GM21786 (cell line): ENCODE results near the gene ADRB1.
A peak's percentile ranks its signal among the peaks of the same experiment; 100 is the strongest.

Experiments
- ATAC-seq: cut with Tn5 transposase; IDR thresholded peaks from one replicate; pipeline ENCODE4 v1.9.1; 2021; ENCODE audit not compliant: unreplicated experiment

ADRB1 gene

GRCh38 chr10:114025611-114026130 lies 18.0 kb upstream of the ADRB1 start:
- ATAC-seq, result no peak

DNA sequence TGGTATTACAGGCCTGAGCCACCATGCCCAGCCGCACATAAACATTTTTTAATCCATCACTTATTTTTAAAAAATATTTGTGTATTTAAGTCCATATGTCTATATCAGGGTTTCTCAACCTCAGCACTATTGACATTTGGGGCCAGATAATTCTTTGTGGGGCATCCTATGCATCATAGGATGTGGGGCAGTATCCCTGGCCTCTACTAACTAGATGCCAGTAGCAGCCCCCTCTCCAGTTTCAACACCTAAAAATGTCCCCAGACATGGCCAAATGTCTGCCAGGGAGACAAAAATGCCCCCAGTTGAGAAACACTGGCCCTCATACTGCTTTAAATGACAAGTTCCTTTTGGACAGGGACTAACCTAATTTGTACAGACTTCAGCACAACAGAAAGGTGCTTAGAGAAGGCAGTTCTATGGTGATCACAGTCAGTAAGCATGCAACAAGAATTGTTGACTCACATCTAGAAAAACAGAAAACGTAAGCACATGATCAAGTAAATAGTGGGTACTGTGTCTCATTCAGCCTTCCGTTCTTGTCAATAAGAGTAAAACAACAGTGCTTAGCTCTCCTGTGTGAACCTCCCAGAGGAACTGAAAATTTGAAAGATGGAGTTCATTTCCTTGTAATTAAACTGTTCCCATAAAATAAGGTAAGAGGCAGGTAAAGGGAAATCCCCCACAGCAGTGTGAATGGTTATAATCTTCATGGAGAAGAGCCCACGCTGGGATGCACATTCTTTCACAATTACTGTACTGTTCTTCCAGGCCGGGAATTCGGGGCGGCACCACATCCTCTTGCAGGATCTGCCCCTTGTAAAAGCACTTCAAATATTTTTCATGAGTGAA lies 17.3 kb upstream of the ADRB1 start:
- peak; percentile 36 for ATAC-seq

- ATAC-seq, result no peak
Observed at GRCh38 chr10:114027041-114027394, 16.6 kb upstream of the ADRB1 start.

DNA sequence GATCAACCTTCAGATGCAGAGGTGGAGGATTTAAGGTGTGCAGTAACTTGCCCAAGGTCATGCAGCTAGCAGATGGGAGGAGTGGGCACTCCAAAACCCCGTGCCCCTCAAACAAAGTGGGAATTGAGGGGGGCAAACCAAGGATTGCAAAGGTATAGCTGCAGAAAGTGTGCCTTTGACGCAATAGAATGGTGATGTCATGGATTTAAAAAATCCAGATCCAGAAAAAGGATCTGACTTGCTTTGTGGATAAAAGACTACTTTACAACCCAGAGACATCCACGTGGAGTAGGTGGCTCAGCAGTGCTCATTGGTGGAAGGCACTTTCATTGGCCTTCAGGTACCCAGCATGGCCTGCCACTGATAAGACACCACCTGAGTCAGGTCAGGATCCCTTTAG lies 15.7 kb upstream of the ADRB1 start:
- no peak for ATAC-seq

DNA sequence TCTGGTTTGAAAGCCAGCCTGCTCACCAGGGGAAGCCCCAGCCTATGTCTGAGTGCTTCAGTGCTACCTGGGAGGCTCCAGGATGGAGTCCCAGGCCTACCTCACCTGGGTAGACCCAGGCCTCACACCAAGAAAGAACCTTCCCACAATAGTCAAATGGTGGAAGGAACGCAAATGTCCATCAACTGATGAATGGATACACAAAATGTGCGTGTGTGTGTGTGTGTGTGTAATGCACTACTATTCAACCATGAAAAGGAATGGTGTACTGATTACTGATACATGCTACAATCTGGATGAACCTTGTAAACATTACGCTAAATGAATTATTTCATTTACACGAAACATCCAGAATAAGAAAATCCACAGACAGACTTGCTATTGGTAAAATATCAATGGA lies 15.2 kb upstream of the ADRB1 start:
- ATAC-seq, result no peak

DNA sequence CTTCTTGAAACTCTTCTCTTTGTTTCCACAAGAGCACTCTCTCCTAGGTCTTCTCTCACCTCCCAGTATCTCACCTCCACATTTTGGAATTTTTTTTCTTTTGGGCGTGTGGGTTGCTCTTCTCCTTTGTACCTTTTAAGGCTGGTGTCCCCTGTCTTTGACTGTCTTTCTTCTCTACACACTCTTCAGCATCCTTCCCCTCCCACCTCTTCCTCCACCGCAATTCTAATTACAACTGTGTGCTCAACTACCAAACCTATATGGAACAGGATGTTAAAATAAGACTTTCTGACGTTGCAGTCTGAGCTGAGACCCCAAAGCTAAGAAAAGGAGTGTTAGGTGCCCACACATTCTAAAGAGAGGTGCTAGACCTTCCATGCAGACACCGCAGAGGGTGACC lies 14.0 kb upstream of the ADRB1 start:
- no peak for ATAC-seq

DNA sequence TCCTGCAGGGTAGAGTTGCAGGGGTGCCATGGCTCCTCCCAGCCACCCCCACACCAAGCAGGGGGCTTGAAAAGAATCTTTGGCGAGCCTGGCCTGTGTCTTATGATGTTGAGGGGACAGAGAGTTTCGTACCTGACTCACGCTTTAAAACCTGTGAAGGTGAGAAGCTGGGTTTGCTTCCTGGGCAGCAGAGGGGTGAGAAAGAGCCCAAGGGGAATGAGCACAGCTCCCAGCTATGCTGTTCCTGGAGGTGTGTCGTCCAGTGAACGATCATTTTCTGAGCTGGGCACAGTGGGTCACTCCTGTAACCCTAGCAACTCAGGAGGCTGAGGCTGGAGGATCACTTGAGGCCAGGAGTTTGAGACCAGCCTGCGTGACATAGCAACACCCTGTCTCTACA lies 13.5 kb upstream of the ADRB1 start:
- no peak for ATAC-seq

DNA sequence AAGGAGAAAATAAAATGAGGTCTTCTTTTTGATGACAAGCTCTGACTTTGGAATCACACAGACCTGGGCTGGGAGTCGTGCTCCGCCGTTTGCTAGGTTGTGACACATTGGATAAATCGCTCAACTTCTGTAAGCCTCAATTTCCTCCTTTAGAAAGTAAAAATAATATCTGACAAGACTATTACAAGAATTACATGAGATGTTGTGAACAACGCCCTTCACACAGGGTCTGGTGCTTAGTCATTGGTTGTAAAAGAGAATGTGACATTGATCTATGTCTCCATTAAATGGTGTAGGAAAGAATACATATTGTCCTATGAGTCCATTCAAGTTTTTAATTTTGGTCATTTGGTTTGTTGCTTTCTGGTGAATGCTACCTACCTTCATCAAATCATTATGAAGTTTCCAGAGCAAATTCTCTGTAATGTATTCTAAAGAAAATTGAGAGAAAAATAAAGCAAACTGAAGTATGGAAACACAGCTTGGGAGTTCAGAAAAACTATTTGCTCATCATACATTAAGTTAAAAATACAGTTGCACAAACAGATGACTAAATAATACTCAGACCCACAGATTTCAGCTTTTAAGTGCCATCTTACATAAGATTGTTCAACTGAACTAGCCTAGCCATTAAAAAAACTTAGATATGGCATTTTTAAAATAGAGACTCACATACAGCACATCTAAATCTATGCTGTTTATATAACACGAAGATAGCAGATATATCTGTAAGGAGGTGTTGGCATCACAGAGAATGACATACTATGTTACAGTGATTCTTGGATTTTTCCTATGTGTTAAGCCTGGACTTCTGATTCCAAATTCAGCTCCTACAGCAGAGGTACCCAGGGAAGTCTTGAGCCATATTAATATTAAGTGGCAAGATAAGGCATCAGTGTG lies 12.3 kb upstream of the ADRB1 start:
- no peak for ATAC-seq

DNA sequence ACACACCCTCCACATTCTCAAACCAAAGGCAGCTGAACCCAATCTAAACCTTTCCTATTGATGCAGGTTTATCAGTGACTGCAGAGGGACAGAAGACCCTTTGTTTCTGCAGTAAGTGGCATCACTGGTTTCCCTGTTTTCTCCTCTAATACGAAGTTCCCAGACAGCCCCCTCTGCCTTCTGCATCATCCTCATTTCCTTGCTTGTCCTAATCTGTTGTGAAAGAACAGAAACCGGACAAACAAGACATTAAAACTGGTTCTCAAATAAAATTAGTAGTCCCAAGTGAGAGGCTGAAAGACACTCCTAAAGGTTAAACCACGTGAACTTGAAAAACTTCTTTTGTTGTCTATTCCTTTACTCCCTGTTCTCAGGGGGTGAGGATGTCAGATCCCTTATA lies 10.1 kb upstream of the ADRB1 start:
- no peak for ATAC-seq

DNA sequence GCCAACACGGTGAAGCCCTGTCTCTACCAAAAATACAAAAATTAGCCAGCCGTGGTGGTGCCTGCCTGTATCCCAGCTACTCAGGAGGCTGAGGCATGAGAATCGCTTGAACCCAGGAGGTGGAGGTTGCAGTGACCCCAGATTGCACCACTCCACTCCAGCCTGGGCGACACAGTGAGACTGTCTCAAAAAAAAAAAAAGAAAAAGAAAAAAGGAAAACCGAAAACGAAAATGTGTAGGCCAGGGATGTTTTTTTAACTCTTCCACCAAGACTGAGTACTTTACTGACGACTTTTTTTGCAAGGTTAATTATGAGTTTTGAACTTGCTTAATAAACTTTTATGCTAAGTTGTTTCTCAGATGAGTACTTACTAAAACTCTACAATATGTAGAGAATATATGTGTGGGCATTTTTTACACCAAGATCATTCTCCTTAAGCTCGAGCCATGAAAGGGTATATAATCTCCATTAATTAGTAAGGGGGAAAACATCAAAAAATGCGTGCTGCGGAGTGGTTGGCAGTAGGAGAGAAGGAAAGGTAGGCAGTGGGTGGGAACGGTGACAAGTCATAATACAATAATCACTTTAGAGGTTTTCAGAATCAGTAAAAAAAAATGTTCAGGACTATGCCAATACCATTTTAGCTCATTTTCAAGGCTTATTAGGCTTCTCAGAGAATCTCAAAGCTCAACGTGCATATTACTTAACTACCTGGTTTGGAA lies 8.6 kb upstream of the ADRB1 start:
- no peak for ATAC-seq

- ATAC-seq, result no peak
Observed at GRCh38 chr10:114035791-114036190, 7.9 kb upstream of the ADRB1 start.

- no peak for ATAC-seq
Observed at GRCh38 chr10:114038819-114039218, 4.8 kb upstream of the ADRB1 start.

DNA sequence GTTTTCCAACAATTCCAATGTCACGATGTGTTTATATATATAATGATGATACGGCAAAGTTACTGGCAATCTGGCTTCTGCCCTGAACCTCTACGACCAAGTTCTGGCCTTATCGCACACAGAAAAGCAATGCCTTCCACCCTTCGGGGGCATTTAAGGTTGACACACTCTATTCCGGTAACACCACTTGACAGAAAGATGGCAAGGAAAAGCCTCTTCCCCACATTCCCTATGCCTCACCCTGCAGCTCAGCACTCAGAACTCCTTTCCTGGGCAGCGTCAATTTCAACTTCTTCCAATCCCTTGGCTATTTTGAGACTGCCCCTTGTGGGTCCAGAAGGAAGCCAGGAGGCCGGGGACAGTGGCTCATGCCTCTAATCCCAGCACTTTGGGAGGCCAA lies 2.5 kb upstream of the ADRB1 start:
- ATAC-seq, result no peak

DNA sequence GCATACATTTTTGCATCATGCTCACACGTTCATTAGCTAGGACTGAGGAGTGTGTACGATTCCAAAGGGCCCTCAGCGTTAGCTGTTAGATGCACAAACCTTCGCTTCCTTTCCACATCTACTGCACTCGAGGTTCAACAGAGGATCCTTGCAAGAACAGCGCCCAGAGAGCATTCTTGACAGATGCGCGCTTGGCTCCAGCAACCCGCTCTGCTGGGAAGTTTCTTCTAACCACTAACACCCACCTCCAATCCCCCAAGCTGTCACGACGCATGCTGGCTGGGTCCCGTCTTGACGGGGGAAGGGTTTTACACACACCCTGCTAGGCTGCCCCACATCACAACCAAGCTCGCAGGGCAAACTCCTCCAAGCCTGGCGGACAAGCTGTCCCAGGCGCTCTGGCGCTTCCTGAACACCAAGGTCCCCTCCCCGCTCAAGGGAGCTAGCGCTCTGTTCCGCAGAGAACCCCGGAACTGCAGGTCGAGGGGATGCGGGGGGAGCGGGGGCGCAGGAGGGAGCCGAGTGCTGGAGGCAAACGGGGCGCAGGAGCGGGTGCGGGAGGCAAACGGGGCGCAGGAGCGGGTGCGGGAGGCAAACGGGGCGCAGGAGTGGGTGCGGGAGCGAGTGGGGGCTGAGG lies 653 bp upstream of the ADRB1 start:
- peak; percentile 42 for ATAC-seq

DNA sequence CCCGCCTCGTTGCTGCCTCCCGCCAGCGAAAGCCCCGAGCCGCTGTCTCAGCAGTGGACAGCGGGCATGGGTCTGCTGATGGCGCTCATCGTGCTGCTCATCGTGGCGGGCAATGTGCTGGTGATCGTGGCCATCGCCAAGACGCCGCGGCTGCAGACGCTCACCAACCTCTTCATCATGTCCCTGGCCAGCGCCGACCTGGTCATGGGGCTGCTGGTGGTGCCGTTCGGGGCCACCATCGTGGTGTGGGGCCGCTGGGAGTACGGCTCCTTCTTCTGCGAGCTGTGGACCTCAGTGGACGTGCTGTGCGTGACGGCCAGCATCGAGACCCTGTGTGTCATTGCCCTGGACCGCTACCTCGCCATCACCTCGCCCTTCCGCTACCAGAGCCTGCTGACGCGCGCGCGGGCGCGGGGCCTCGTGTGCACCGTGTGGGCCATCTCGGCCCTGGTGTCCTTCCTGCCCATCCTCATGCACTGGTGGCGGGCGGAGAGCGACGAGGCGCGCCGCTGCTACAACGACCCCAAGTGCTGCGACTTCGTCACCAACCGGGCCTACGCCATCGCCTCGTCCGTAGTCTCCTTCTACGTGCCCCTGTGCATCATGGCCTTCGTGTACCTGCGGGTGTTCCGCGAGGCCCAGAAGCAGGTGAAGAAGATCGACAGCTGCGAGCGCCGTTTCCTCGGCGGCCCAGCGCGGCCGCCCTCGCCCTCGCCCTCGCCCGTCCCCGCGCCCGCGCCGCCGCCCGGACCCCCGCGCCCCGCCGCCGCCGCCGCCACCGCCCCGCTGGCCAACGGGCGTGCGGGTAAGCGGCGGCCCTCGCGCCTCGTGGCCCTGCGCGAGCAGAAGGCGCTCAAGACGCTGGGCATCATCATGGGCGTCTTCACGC lies 825 bp downstream of the ADRB1 start:
- ATAC-seq, result no peak

DNA sequence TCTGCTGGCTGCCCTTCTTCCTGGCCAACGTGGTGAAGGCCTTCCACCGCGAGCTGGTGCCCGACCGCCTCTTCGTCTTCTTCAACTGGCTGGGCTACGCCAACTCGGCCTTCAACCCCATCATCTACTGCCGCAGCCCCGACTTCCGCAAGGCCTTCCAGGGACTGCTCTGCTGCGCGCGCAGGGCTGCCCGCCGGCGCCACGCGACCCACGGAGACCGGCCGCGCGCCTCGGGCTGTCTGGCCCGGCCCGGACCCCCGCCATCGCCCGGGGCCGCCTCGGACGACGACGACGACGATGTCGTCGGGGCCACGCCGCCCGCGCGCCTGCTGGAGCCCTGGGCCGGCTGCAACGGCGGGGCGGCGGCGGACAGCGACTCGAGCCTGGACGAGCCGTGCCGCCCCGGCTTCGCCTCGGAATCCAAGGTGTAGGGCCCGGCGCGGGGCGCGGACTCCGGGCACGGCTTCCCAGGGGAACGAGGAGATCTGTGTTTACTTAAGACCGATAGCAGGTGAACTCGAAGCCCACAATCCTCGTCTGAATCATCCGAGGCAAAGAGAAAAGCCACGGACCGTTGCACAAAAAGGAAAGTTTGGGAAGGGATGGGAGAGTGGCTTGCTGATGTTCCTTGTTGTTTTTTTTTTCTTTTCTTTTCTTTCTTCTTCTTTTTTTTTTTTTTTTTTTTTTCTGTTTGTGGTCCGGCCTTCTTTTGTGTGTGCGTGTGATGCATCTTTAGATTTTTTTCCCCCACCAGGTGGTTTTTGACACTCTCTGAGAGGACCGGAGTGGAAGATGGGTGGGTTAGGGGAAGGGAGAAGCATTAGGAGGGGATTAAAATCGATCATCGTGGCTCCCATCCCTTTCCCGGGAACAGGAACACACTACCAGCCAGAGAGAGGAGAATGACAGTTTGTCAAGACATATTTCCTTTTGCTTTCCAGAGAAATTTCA lies 1.7 kb downstream of the ADRB1 start:
- ATAC-seq, result no peak

DNA sequence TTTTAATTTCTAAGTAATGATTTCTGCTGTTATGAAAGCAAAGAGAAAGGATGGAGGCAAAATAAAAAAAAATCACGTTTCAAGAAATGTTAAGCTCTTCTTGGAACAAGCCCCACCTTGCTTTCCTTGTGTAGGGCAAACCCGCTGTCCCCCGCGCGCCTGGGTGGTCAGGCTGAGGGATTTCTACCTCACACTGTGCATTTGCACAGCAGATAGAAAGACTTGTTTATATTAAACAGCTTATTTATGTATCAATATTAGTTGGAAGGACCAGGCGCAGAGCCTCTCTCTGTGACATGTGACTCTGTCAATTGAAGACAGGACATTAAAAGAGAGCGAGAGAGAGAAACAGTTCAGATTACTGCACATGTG lies 2.4 kb downstream of the ADRB1 start:
- ATAC-seq, result no peak

GRCh38 chr10:114048472-114048871 lies 4.8 kb downstream of the ADRB1 start:
- ATAC-seq, result no peak

- ATAC-seq, result no peak
Observed at GRCh38 chr10:114051714-114052113, 8.0 kb downstream of the ADRB1 start.
